SK-N-SH (cell line): ENCODE results near the gene SCN4B.

ENCODE experiments used
- CHD2 ChIP-seq: fragments of 150-350 bp; IDR thresholded peaks from 2 replicates; pipeline ENCODE4 v1.6.1; 2018; ENCODE audit warnings: low read length; ENCODE audit not compliant: partially characterized antibody
- GABPA ChIP-seq: IDR thresholded peaks from 2 replicates; pipeline ENCODE4 v1.4.0; 2012; ENCODE audit warnings: low read depth, mild to moderate bottlenecking
- JUND ChIP-seq: IDR thresholded peaks from 2 replicates; pipeline ENCODE4 v1.4.0; 2012
- MXI1 ChIP-seq: IDR thresholded peaks from 2 replicates; pipeline ENCODE4 v1.6.1; 2012; ENCODE audit warnings: mild to moderate bottlenecking, low read depth, low read length, improper control_type of control experiment
- POLR2AphosphoS5 ChIP-seq: IDR thresholded peaks from 2 replicates; pipeline ENCODE4 v1.6.1; 2012; ENCODE audit warnings: low read depth, low read length
- RAD21 ChIP-seq: IDR thresholded peaks from 2 replicates; pipeline ENCODE4 v1.6.1; 2012; ENCODE audit warnings: mild to moderate bottlenecking, low read length
- RCOR1 ChIP-seq: fragments of 150-350 bp; IDR thresholded peaks from 2 replicates; pipeline ENCODE4 v1.6.1; 2017; ENCODE audit warnings: antibody characterized with exemption, low read length
- TAF1 ChIP-seq: IDR thresholded peaks from 2 replicates; pipeline ENCODE4 v1.6.1; 2012; ENCODE audit warnings: low read depth, mild to moderate bottlenecking, low read length, moderate library complexity, borderline replicate concordance
- TEAD4 ChIP-seq: IDR thresholded peaks from 2 replicates; pipeline ENCODE4 v1.4.0; 2012; ENCODE audit warnings: mild to moderate bottlenecking, borderline replicate concordance; ENCODE audit not compliant: insufficient read depth
- TF ChIP-seq, protein P1 (sequence below): fragments of 200-600 bp; sonication (generic); IDR thresholded peaks from 2 replicates; pipeline ENCODE4 v1.6.1; 2017; ENCODE audit warnings: antibody characterized with exemption, mild to moderate bottlenecking, moderate library complexity
- TF ChIP-seq, protein P2 (sequence below): fragments of 150-350 bp; IDR thresholded peaks from 2 replicates; pipeline ENCODE4 v1.6.1; 2017; ENCODE audit warnings: antibody characterized with exemption, low read length, low read depth, borderline replicate concordance
- TF ChIP-seq, protein P3 (sequence below): IDR thresholded peaks from 2 replicates; pipeline ENCODE4; 2012
- TF ChIP-seq, protein P4 (sequence below): IDR thresholded peaks from 2 replicates; pipeline ENCODE4 v1.4.0; 2012; ENCODE audit warnings: low read depth, borderline replicate concordance

DNA sequence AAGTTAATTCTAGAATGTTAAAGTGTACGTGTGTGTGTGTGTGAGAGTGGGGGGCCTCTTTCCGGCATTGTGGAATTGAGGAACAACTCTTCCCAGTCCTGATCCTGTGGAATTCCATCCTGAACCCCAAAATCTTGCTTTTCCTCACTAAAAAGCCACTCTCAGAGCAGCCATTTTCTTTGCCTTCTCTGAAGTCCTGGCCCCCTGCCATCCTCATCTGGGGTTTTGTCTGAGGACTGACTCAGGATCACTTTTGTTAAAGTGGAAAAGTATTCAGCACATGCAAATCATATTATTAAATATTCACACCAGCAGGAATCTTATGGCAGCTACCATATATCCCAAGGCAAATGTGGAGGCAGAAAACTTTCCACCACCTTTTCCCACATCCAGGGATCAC lies 3.8 kb downstream of the SCN4B start:
- TF ChIP-seq, protein P1, sequence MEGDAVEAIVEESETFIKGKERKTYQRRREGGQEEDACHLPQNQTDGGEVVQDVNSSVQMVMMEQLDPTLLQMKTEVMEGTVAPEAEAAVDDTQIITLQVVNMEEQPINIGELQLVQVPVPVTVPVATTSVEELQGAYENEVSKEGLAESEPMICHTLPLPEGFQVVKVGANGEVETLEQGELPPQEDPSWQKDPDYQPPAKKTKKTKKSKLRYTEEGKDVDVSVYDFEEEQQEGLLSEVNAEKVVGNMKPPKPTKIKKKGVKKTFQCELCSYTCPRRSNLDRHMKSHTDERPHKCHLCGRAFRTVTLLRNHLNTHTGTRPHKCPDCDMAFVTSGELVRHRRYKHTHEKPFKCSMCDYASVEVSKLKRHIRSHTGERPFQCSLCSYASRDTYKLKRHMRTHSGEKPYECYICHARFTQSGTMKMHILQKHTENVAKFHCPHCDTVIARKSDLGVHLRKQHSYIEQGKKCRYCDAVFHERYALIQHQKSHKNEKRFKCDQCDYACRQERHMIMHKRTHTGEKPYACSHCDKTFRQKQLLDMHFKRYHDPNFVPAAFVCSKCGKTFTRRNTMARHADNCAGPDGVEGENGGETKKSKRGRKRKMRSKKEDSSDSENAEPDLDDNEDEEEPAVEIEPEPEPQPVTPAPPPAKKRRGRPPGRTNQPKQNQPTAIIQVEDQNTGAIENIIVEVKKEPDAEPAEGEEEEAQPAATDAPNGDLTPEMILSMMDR = no peak
- TF ChIP-seq, protein P2, sequence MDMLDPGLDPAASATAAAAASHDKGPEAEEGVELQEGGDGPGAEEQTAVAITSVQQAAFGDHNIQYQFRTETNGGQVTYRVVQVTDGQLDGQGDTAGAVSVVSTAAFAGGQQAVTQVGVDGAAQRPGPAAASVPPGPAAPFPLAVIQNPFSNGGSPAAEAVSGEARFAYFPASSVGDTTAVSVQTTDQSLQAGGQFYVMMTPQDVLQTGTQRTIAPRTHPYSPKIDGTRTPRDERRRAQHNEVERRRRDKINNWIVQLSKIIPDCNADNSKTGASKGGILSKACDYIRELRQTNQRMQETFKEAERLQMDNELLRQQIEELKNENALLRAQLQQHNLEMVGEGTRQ = no peak
- TF ChIP-seq TAF1 (no peak), POLR2AphosphoS5 (no peak), CHD2 (no peak), MXI1 (no peak), RAD21 (no peak), JUND (no peak), GABPA (no peak), RCOR1 (no peak), TEAD4 (no peak)
- TF ChIP-seq, protein P3, sequence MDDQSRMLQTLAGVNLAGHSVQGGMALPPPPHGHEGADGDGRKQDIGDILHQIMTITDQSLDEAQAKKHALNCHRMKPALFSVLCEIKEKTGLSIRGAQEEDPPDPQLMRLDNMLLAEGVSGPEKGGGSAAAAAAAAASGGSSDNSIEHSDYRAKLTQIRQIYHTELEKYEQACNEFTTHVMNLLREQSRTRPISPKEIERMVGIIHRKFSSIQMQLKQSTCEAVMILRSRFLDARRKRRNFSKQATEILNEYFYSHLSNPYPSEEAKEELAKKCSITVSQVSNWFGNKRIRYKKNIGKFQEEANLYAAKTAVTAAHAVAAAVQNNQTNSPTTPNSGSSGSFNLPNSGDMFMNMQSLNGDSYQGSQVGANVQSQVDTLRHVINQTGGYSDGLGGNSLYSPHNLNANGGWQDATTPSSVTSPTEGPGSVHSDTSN = no peak
- TF ChIP-seq, protein P4, sequence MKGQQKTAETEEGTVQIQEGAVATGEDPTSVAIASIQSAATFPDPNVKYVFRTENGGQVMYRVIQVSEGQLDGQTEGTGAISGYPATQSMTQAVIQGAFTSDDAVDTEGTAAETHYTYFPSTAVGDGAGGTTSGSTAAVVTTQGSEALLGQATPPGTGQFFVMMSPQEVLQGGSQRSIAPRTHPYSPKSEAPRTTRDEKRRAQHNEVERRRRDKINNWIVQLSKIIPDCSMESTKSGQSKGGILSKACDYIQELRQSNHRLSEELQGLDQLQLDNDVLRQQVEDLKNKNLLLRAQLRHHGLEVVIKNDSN = no peak
